ENCODE measurements around the gene CAPN2.

Gene CAPN2

GRCh38 chr1:223780318-223780717, 68.0 kb downstream of the CAPN2 start:
- no peaks in the 10 kb centered on the region for H3K27me3 ChIP-seq
- no peaks in the 10 kb centered on the region for H3K9me3 ChIP-seq
- H3K36me3 ChIP-seq = peaks cover 49% of the 10 kb centered on the region
- no peaks in the 10 kb centered on the region for H3K4me1 ChIP-seq
- no peak overlapping the region for H3K4me3 ChIP-seq (ENCODE audit: low read depth, low read length)
- no peak for DNase-seq
- no peak for TF ChIP-seq CTCF (IDR thresholded peaks at IDR 0.05; ENCODE audit: low read depth, low read length)

GRCh38 chr1:223780949-223781348, 68.6 kb downstream of the CAPN2 start:
- no peaks in the 10 kb centered on the region for H3K9me3 ChIP-seq
- no peak overlapping the region for H3K4me3 ChIP-seq (ENCODE audit: low read depth, low read length)
- H3K27me3 ChIP-seq = no peaks in the 10 kb centered on the region
- H3K4me1 ChIP-seq = no peaks in the 10 kb centered on the region
- peaks cover 43% of the 10 kb centered on the region for H3K36me3 ChIP-seq
- DNase-seq = no peak
- TF ChIP-seq CTCF (IDR thresholded peaks at IDR 0.05; ENCODE audit: low read depth, low read length) = no peak

- peaks cover 27% of the 10 kb centered on the region for H3K36me3 ChIP-seq
These were observed 71.3 kb downstream of the CAPN2 start for GRCh38 chr1:223783676-223784075.

GRCh38 chr1:223784541-223784940, 72.2 kb downstream of the CAPN2 start:
- Histone ChIP-seq H3K9me3 (no peaks in the 10 kb centered on the region), H3K27me3 (no peaks in the 10 kb centered on the region), H3K4me1 (no peaks in the 10 kb centered on the region), H3K4me3 (ENCODE audit: low read depth, low read length) (no peak overlapping the region), H3K36me3 (peaks cover 24% of the 10 kb centered on the region)
- no peak for TF ChIP-seq CTCF (IDR thresholded peaks at IDR 0.05; ENCODE audit: low read depth, low read length)
- no peak for DNase-seq

More at GRCh38 chr1:223783676-223784075, 71.3 kb downstream of the CAPN2 start:
- H3K4me1 ChIP-seq = no peaks in the 10 kb centered on the region
- H3K4me3 ChIP-seq (ENCODE audit: low read depth, low read length) = no peak overlapping the region
- no peaks in the 10 kb centered on the region for H3K27me3 ChIP-seq
- DNase-seq = no peak
- no peaks in the 10 kb centered on the region for H3K9me3 ChIP-seq
- TF ChIP-seq CTCF (IDR thresholded peaks at IDR 0.05; ENCODE audit: low read depth, low read length) = no peak

- peaks cover 19% of the 10 kb centered on the region for H3K36me3 ChIP-seq
- DNase-seq = no peak
- H3K27me3 ChIP-seq = no peaks in the 10 kb centered on the region
- no peak overlapping the region for H3K4me3 ChIP-seq (ENCODE audit: low read depth, low read length)
- TF ChIP-seq CTCF (IDR thresholded peaks at IDR 0.05; ENCODE audit: low read depth, low read length) = no peak
- no peaks in the 10 kb centered on the region for H3K9me3 ChIP-seq
- H3K4me1 ChIP-seq = no peaks in the 10 kb centered on the region
These were observed 73.5 kb downstream of the CAPN2 start for GRCh38 chr1:223785808-223786207.

GRCh38 chr1:223788746-223789415, 76.5 kb downstream of the CAPN2 start:
- peaks cover 13% of the 10 kb centered on the region for H3K36me3 ChIP-seq

More at GRCh38 chr1:223788746-223789415, 76.5 kb downstream of the CAPN2 start:
- H3K27me3 ChIP-seq = no peaks in the 10 kb centered on the region
- no peak for DNase-seq
- H3K4me1 ChIP-seq = no peaks in the 10 kb centered on the region
- no peaks in the 10 kb centered on the region for H3K9me3 ChIP-seq
- H3K4me3 ChIP-seq (ENCODE audit: low read depth, low read length) = no peak overlapping the region
- TF ChIP-seq CTCF (IDR thresholded peaks at IDR 0.05; ENCODE audit: low read depth, low read length) = no peak
